SIG-M5 treated with dmso at 0.1 percent for 504 hours (cell line): ENCODE measurements around the gene DUSP28.

Experiments
- DNase-seq: peaks from one replicate; lab custom pipeline; 2025; ENCODE audit not compliant: unreplicated experiment; lab: John Stamatoyannopoulos, UW

Gene DUSP28

DNA sequence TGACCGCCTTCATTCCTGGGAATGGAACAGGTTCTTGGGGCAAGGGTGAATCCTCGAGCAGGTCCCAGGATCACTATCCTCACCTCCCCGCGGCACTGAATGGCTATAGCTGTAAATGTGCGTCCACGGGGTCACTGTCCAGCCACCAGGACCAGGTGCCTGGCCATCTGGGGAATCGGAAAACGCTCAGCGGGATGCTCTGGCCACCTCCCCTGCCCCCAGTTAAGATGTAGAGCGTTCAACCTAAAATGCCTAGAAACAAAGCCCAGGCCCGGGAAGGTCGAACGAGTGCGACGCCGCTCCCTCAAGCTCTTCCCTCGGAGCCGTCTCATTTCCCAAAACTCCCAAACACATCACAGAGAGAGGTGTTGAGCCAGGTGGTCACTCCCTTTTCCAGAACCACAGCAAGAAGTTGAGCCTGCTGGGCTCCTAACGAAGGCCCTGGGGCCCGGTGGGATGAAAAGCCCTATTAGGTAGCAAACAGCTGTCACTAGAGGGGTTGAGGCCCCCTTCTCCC, 25.6 kb downstream of the DUSP28 start:
- DNase-seq: no peak

DNA sequence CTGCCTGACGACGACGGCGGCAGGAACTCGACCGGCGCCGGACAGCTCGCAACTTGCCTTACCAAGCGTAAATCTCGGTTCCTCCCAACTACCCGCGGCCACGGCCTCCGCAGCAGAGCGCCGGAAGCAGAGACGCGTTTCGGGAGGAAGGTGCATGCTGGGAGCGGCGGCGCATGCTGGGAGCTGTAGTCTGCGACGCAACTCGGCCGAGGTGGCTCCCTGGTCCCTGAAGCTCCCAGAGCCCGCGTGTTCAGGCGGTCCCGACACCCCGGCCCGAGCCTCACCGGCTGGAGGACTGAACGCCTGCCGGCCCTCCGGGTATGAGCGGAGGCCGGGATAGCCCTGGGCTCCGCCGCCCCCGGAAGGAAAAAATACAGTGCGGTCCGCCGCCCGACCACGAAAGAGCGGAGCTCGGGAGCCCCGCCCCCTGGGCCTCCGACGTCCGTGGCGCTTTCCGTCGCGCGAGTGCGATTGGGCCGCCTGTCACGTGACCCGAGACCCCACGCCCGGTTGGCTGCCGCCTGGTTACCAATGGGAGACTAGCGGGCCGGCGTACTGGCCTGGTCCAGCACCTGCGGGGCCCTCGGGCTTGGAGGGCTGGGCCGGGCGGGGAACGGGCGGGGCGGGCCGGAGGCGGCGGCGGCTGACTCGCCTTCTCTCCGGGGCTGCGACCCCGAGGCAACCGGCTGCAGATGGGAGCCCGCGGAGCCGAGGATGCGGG, 26.2 kb downstream of the DUSP28 start, which contains the start of gene CAPN10:
CAPN10 (plus strand) TSS at position 537 of the 721 bp plus-strand sequence; CDS start at position 715, 178 bp downstream.
- peak; percentile 94 for DNase-seq

DNA sequence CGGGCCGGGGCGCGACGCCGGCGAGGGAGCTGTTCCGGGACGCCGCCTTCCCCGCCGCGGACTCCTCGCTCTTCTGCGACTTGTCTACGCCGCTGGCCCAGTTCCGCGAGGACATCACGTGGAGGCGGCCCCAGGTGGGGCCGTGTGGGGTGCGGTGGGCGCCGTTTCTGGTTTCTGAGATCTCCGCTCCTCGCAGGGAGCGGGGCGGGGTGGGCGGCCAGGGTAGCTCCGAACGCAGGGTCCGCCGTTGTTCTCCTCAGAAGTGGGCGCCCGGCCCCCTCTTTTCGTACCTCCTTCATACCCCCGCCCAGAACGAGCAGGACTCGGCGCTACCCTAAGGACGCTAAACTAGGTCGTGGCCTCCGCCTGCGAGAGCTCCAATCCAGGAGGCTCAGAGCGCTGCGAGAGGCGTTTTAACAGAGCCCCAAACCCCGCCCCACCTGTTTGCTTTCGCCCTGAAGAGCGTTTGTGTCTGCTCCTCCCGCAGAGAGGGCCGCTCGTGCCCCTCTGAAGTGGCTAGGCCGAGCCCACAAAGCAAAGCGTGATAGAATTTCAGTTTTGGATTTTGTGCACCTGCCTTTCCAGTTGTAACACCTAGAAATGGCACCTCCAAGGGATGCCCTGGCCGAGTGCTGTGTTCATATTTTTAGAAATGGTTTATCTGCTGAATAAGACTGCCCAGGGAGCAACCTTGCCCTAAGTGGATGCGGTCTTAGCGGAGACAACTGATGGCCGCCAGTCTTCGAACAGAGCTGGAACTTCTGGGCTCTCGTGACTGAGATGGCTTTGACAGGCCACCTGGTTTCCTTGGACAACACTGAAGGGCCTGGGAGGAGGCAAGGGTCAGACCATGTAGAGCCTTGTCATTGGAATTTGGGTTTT, 27.0 kb downstream of the DUSP28 start:
- DNase-seq: peak; percentile 32

DNA sequence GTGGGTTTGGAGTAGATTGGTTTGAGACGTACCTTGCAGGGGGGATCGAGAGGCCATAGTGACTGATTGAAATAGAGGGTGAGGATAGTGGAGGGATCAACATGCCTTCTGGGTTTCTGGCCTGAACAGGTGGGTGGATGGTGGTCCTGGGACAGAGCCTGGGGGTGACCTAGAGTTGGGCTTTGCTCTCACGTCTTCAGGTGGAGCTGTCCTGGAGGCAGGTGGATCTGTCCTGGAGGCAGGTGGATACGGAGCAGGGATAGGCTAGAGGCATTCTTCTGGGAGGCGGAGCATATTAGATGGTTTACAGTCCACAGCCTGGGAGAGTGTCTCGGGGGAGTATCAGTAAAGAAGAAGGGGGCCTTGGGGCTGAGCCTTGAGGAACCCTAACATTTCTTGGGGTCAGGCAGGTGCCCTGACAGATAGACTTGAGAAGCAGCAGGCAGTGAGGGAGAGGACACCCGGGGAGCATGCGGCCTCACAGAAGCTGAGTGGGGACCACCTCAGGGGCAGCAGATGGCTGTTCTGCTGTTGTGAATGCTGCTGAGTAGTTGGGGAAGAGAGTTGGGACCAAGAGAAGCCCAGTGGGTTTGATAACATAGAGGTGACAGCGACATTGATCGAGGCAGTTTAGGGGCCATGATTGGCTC, 28.0 kb downstream of the DUSP28 start:
- no peak for DNase-seq

DNA sequence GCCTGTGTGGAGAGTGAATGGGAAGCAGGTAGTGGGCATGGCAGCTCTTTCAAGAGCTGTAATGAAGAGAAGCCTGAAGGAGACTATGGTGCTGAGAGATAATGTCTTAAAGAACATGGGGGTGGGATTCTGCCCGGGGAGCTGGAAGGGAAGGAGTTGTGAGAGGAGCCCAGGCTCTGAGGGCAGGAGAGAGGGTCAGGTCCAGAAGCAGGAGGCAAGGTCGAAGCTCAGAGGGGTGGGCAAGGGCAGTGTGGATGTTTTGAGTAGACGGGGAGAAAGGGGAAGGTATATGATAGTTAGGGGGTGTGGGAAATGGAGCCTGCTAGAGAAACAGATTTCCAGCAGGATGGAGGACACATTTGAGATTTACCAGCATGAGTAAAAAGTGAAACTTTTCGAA, 28.5 kb downstream of the DUSP28 start:
- DNase-seq: no peak

DNA sequence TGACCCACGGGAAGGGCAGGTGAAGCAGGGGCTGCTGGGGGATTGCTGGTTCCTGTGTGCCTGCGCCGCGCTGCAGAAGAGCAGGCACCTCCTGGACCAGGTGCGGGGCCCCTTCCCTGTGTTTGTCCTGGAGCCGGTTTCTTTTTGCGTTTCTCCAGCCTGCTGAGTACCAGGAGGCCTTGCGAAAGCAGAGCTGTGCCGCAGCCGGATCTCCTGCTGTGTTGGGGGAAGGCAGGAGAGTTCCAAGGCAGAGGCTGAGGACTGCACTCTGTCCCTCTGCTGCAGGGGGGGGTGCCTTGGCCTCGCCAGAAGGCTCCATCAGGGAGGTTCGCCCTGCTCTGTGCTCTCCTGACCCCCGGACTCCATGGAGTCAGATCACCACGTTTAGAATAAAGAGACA, 29.2 kb downstream of the DUSP28 start:
- no peak for DNase-seq

DNA sequence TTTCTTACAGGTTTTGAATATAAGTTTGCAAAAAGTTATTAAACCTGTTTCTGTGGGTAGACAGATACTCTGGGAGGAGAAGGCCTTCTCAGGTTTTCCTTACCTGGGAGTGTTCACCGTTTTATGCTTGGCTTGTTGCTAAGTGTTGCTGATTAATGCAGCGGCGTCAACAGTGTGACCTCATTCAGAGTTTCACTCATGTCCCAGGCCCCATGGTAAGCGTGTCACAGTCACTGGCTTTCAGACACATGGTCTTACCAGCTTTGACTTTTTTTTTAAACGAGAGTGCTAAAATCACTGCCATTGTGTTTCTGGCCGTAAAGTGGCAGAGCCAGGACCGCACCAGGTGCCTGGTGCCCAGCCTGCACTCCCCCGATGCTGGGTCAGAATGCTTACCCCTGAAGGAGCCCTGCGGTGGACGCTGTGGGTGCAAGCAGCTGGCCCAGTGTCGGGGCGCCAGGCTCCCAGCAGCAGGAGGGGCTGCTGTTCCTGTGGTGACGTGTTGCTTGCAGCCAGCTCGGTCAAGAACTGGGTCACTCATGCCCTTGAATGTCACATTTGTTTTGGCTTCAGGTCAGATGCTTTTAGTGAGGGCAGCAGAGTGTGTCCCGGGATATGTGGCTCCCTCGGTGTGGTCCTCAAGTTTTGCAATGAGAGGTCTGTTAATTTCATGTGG, 29.8 kb downstream of the DUSP28 start:
- no peak for DNase-seq

DNA sequence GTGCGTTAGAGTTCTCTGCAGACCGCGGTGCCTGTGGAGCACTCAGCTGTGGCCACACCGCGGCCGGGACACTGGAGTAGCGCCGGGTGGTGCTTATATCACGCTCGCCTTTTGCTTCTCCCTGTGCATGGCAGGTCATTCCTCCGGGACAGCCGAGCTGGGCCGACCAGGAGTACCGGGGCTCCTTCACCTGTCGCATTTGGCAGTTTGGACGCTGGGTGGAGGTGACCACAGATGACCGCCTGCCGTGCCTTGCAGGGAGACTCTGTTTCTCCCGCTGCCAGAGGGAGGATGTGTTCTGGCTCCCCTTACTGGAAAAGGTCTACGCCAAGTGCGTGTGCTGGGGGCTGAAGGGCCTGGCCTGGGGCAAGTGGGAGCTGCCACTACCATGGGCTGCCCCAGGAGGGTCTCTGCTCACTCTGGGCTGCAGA, 30.5 kb downstream of the DUSP28 start:
- DNase-seq: no peak

DNA sequence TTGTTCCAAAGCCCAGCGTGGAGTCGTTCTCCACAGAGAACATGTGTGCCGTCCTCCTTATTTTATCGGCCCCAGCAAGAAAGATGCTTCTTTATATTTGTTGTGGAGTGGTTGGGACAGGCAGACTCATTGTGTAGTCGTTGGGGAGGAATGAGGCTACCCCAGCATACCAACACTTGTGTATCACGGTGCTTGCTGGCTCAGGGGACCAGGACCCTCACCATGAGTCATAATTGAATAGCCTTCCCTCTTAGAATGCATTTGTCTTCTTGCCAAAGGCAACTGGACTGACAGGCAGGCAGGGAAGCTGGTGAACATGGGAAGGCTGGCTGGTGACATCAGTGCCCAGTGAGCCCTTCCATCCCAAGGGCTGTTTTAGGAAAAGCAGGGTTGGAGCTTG, 31.1 kb downstream of the DUSP28 start:
- DNase-seq: no peak

DNA sequence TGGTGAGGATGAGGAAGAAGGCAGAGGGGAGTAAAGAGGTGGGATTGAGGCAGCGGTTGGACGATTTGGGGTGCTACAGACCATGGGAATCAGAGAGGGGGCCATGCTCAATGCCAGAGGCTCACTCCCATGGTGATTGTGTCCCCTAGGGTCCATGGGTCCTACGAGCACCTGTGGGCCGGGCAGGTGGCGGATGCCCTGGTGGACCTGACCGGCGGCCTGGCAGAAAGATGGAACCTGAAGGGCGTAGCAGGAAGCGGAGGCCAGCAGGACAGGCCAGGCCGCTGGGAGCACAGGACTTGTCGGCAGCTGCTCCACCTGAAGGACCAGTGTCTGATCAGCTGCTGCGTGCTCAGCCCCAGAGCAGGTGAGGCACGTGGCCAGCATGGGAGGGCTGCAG, 31.6 kb downstream of the DUSP28 start:
- no peak for DNase-seq

DNA sequence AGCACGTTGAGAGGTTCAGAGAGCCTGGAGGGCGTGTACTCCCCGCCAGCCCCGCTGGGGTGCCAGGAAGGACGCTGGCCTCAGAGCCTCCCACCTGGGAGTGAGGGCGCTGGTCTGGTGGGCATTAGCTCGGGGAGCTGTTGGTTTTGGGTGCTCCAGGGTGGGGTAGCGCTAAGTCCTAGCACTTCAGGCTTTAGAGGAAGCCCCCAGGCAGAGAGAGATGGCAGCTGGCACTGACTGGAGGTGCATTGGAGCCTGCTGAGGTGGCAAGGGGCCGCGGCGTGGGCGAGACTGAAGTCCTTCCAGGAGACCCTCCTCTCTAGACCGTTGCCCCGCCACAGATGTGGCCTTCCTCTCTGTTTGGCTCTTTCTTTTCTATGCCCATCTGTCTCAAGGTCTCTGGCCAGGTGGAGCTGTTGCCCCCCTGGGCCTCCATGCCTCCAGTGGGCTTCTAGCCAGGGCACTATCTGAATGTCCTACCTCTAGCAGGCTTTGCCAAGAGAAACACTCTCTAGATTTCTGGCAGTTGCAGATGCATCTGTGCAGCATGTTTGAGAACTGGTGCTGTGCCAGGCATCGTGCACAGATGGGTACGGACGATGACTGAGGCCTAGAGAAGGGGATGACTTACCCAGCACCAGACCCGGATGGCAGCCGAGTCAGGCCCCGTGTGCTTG, 33.0 kb downstream of the DUSP28 start:
- no peak for DNase-seq

DNA sequence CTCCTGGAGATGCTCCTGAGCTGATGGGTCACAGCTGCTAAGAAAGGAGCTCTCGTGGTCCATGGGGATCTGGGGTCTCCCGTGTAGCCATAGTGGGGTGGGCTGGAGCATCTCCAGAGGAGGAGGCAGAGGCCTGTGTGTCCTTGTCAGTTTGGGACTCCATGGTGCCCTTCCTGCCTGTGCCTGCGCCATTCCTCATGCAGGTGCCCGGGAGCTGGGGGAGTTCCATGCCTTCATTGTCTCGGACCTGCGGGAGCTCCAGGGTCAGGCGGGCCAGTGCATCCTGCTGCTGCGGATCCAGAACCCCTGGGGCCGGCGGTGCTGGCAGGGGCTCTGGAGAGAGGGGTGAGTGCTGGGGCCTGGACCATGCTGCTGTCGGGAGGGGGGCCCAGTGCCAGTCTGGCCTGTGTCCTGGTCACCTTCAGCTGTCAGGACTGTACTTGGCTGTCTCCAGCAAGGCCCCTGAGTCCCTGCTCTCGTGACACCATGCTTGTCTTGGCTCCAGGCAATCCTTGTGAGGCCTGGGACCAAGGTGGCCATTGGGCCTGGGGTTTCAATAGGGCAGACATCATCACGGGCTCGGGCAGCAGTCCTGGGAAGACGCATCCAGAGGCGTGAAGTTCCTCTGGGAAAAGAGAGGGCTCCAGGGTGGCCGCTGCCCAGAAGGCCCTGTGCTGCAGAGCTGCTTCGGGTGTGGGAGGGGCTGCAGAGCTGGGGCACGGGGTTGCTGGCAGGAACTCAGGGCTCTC, 33.7 kb downstream of the DUSP28 start:
- DNase-seq: no peak

DNA sequence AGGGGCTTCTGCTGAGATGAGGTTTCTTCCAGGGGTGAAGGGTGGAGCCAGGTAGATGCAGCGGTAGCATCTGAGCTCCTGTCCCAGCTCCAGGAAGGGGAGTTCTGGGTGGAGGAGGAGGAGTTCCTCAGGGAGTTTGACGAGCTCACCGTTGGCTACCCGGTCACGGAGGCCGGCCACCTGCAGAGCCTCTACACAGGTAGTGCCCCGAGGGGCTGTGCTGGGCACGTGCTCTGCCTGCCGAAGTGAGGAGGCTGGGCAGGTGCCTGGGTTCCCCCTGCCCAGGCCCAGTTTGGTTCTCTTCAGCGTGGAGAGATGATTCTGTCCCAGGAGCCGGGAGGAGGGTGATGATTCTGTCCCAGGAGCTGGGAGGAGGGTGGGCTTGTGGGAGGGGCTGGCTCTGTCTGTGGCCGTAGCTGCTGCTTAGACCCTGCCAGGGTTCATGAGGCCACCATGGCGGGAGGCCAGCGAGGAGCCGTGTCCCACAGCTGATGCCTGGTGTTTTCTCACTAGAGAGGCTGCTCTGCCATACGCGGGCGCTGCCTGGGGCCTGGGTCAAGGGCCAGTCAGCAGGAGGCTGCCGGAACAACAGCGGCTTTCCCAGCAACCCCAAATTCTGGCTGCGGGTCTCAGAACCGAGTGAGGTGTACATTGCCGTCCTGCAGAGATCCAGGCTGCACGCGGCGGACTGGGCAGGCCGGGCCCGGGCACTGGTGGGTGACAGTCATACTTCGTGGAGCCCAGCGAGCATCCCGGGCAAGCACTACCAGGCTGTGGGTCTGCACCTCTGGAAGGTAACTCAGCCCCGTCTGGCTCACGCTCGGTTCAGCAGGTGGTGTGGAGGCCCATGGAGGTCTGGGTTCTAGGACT, 34.6 kb downstream of the DUSP28 start:
- no peak for DNase-seq

DNA sequence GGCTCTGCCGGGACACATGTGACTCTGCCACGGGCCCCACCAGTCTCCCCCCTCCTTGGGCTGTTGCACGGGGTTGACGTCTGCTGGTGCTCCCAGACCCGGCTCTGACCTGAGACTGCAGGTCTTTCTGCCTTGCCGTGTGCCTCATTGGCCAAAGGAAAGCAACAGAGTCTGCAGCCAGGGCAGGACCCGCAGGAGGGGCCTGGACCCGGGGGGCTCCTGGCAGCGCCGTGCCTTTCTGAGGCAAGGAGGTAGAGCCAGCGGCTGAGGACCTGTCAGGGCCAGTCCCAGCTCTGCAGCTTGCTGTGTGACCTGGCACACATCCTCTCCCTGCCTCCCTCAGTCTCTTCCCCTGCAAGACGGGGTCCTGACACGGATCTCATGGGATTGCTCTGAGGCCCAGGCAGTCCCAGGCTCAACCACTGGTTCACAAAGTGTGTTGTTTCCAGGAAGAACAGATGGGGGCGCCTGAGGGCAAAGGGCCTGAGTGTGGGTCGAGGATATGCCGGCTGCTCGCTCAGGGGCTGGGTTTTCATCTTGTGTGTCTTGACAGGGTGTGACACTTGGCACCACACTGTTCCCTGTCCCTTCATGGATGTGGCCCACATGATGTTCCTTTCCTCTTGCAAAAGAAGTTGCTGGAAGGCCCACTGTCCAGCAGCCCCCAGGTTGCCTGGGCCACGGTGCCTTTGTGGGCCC, 35.4 kb downstream of the DUSP28 start:
- peak; percentile 19 for DNase-seq

DNA sequence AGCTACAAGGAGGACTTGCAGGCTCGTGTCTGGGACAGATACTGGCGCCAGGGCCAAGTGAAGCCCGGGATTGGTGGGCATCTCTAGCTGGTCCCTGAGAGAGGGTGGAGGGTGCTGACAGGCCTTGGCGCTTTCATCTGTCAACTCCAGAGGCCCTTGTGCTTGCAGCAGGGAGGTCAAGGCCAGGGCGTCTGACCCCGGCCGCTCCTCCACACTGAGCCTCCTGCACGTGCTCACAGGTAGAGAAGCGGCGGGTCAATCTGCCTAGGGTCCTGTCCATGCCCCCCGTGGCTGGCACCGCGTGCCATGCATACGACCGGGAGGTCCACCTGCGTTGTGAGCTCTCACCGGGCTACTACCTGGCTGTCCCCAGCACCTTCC, 35.9 kb downstream of the DUSP28 start:
- no peak for DNase-seq

DNA sequence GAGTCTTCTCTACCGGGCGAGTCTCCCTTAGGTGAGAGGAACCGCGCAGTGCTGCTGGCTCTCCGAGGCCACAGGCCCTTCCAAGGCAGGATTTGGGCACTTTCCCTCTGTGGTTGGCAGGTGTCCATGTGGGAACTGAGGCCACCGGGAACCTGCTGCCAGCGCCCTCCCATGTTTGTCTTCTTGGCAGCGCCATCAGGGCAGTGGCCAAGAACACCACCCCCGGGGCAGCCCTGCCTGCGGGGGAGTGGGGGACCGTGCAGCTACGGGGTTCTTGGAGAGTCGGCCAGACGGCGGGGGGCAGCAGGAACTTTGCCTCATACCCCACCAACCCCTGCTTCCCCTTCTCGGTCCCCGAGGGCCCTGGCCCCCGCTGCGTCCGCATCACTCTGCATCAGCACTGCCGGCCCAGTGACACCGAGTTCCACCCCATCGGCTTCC, 36.4 kb downstream of the DUSP28 start:
- no peak for DNase-seq

DNA sequence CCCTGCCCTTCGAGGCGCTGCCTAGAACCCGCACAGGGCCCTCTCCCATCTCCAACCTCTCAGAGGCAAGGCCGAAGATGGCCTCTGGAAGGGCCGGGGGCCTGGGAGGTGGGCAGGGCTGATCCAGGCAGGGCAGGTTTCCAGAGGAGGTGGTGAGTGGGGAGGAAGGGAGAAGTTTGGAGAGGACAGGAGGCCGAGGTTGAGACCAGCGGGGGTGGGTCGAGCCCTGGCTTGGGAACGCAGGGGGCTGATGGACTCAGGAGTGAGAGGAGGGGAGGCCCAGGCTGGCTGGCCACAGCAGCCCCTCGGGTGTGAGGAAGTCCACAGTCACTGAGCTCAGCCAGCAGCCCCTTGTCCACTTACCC, 36.9 kb downstream of the DUSP28 start:
- no peak for DNase-seq
